Measurements from ENCODE around the gene RNF126. TPM values are rescaled to one million over a fixed set of nuclear protein-coding genes. Genes with fewer than 3 reads are reported as not detected.
"Not testable (repeated sequence)": the region's sequence is repeated elsewhere in the genome, so short reads cannot be mapped to it uniquely, and the experiment has no call there.

The RNF126 gene
- total RNA-seq, 1 donor from 2014 or later, result 41.6 TPM

DNA sequence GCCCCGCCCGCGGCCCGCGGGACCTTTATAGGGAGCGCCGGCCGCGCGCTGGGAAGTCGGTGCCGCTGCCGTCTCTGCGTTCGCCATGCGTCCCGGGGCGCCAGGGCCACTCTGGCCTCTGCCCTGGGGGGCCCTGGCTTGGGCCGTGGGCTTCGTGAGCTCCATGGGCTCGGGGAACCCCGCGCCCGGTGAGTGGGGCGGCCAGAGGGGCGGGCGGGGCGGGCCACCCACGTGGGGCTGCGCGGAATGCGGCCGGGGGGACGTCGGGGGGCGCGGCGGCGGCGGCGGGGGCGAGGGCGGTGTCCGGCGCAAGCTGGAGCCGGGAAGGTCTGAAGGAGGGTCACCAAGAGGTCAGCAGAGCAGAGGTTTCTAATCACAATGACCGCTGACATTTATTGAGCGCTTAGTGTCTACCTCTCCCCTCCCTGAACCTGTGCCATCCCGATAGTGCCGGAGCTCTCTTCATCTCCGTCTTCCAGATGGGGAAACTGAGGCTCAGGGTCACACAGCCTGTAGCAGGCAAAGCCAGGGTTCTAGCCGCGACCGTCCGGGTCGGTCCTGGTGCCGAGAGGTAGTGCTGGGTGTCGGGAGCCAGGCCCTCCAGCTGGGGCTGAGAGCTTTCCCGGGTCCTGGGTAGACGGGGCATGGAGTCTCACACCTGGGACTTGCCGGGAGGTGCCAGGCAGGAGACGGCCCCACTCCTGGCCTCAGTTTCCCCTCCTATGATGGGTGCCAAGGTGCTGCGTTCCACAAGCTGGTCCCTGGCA is 13.5 kb upstream of the RNF126 start, which contains the start of gene FSTL3:
FSTL3 (plus strand) TSS at position 54 of the 767 bp plus-strand sequence; CDS start at position 86, 32 bp downstream.
- peaks cover 25% of the 10 kb centered on the region for H3K4me1 Mint-ChIP-seq
- TF ChIP-seq, protein P1, sequence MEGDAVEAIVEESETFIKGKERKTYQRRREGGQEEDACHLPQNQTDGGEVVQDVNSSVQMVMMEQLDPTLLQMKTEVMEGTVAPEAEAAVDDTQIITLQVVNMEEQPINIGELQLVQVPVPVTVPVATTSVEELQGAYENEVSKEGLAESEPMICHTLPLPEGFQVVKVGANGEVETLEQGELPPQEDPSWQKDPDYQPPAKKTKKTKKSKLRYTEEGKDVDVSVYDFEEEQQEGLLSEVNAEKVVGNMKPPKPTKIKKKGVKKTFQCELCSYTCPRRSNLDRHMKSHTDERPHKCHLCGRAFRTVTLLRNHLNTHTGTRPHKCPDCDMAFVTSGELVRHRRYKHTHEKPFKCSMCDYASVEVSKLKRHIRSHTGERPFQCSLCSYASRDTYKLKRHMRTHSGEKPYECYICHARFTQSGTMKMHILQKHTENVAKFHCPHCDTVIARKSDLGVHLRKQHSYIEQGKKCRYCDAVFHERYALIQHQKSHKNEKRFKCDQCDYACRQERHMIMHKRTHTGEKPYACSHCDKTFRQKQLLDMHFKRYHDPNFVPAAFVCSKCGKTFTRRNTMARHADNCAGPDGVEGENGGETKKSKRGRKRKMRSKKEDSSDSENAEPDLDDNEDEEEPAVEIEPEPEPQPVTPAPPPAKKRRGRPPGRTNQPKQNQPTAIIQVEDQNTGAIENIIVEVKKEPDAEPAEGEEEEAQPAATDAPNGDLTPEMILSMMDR (IDR thresholded peaks at IDR 0.05; ENCODE audit: unreplicated experiment), result no peak
- no peaks in the 10 kb centered on the region for H3K9me3 Mint-ChIP-seq
- H3K27ac Mint-ChIP-seq, result peak within 1 kb of the TSS; percentile 94
- peak within 1 kb of the TSS; percentile 62 for H3K4me3 Mint-ChIP-seq
- no peaks in the 10 kb centered on the region for H3K27me3 Mint-ChIP-seq (ENCODE audit: low read depth)
- H3K36me3 Mint-ChIP-seq, result no peaks in the 10 kb centered on the region
- no peak for DNase-seq (ENCODE audit: low spot score in 2 of 2, unreplicated experiment in 2 of 2)

DNA sequence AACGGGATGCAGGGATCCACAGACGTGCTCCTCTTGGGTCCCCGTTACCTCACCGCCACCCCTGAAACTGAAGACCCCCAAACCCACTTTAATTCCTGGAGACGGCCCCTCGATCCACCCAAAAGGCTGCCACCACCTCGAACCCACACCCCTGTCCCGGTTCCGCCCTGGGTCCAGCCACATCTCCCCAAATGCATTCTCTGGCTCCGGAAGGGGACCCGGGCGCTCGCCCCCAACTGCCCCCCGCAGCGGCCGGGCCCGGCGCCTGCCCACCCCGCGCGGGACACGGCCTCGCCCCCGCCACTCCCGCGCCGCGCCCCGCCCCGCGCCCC is 13.0 kb upstream of the RNF126 start:
- TF ChIP-seq, protein P1 (IDR thresholded peaks at IDR 0.05; ENCODE audit: unreplicated experiment), result no peak
- Mint-ChIP-seq H3K9me3 (no peaks in the 10 kb centered on the region), H3K36me3 (no peaks in the 10 kb centered on the region), H3K4me3 (peak overlapping the region; percentile 62), H3K27me3 (ENCODE audit: low read depth) (no peaks in the 10 kb centered on the region), H3K27ac (peak overlapping the region; percentile 83), H3K4me1 (peaks cover 25% of the 10 kb centered on the region)
- no peak for DNase-seq (ENCODE audit: low spot score in 2 of 2, unreplicated experiment in 2 of 2)

DNA sequence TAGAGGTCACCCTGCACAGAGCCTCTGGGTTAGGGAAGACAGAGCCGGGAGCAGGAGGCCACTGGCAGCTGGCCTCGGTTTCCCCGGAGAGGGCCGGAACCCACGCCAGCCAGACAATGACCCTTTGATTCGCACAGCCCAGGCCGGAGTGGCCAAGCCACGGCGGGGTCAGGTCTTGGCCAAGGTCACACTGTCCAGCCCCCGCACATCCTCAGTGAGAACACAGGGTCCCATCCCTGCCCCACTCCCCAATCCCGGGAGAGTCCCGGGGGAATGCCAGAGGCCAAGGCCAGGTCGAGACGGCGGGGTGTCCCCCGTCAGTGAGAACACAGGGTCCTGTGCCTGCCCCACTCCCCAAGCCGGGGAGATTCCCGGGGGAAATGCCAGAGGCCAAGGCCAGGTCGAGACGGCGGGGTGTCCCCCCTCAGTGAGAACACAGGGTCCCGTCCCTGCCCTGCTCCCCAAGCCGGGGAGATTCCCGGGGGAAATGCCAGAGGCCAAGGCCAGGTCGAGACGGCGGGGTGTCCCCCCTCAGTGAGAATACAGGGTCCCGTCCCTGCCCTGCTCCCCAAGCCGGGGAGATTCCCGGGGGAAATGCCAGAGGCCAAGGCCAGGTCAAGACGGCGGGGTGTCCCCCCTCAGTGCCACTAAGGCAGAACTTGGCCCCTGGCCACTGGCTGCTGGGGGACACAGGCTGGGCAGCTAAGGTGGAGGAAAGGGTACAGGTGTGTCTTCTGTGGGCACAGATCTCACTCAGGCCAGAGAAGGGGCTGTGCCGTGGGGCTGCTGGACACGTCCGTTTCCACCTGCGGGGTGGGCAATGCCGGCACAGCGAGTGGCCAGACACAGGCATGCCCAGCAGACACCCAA is 11.5 kb upstream of the RNF126 start:
- H3K4me3 Mint-ChIP-seq, result no peak overlapping the region
- H3K27me3 Mint-ChIP-seq (ENCODE audit: low read depth), result no peaks in the 10 kb centered on the region
- no peaks in the 10 kb centered on the region for H3K36me3 Mint-ChIP-seq
- TF ChIP-seq, protein P1 (IDR thresholded peaks at IDR 0.05; ENCODE audit: unreplicated experiment), result no peak
- H3K9me3 Mint-ChIP-seq, result no peaks in the 10 kb centered on the region
- DNase-seq (ENCODE audit: low spot score in 2 of 2, unreplicated experiment in 2 of 2), result no peak
- H3K27ac Mint-ChIP-seq, result no peak overlapping the region
- H3K4me1 Mint-ChIP-seq, result peaks cover 25% of the 10 kb centered on the region

DNA sequence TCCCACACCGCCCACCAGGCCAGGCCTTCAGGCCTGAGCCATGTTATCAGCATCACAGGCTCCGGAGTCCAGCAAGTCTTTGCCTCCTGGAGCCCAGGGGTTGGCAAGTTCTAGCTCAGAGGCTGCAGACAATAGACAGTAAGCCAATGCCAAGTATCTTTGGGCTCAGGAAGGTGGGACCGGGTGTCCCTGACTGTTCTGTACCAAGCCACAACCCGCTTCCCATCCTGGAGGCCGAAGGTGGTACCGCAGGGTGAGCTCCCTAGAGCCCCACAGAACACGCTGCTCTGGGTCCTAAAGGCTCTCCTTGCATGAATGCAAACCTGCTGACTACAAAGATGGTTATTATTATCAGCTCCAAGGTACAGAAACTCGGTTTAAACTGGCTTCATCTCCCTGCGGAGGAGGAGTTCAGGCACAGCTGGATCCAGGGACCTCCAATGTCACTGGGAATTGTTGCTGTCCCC is 7.6 kb upstream of the RNF126 start:
- TF ChIP-seq, protein P1 (IDR thresholded peaks at IDR 0.05; ENCODE audit: unreplicated experiment), result peak; percentile 26
- no peak overlapping the region for H3K27ac Mint-ChIP-seq
- no peak overlapping the region for H3K4me3 Mint-ChIP-seq
- H3K9me3 Mint-ChIP-seq, result peaks cover 10% of the 10 kb centered on the region
- DNase-seq (ENCODE audit: low spot score in 2 of 2, unreplicated experiment in 2 of 2), result no peak
- no peaks in the 10 kb centered on the region for H3K27me3 Mint-ChIP-seq (ENCODE audit: low read depth)
- H3K36me3 Mint-ChIP-seq, result peaks cover 2% of the 10 kb centered on the region
- H3K4me1 Mint-ChIP-seq, result peaks cover 6% of the 10 kb centered on the region

DNA sequence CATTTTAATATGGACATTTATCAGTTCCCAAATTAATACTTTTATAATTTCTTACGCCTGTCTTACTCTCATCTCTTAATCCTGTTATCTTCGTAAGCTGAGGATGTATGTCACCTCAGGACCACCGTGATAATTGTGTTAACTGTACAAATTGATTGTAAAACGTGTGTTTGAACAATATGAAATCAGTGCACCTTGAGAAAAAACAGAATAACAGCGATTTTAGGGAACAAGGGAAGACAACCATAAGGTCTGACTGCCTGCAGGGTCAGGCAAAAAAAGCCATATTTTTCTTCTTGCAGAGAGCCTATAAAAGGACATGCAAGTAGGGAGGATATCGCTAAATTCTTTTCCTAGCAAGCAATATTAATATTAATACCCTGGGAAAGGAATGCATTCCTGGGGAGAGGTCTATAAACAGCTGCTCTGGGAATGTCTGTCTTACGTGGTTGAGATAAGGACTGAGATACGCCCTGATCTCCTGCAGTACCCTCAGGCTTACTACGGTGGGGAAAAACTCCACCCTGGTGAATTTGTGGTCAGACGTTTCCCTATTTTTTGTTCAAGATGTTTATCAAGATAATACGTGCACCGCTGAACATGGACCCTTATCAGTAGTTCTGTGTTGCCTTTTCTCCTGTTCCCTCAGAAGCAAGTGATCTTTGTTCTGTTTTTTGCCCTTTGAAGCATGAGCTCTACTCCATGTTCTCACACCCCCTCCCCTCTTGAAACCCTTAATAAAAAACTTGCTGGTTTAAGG is 5.8 kb upstream of the RNF126 start:
- not testable (repeated sequence) for H3K9me3 Mint-ChIP-seq; H3K27ac Mint-ChIP-seq; H3K4me1 Mint-ChIP-seq; H3K36me3 Mint-ChIP-seq; DNase-seq (ENCODE audit: low spot score in 2 of 2, unreplicated experiment in 2 of 2); H3K4me3 Mint-ChIP-seq; H3K27me3 Mint-ChIP-seq (ENCODE audit: low read depth)

DNA sequence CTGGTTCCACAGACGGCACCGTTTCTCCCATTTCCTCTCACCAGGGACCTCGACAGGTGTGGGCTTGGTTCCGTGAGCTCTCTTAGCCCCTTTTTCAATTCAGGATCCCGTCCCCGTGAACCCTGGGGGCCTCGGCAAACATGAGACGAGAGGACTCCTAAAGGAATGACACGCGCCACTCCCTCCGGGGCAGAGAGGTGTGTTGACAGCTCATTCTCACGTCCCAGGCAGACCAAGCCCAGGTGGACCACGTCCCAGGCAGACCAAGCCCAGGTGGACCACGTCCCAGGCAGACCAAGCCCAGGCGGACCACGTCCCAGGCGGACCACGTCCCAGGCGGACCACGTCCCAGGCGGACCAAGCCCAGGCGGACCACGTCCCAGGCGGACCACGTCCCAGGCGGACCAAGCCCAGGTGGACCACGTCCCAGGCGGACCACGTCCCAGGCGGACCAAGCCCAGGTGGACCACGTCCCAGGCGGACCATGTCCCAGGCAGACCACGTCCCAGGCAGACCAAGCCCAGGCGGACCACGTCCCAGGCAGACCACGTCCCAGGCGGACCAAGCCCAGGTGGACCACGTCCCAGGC is 4.1 kb upstream of the RNF126 start:
- H3K27ac Mint-ChIP-seq, H3K4me1 Mint-ChIP-seq: not testable (repeated sequence)

More for the DNA sequence above, 4.1 kb upstream of the RNF126 start:
- H3K4me3 Mint-ChIP-seq; DNase-seq (ENCODE audit: low spot score in 2 of 2, unreplicated experiment in 2 of 2); H3K27me3 Mint-ChIP-seq (ENCODE audit: low read depth); H3K9me3 Mint-ChIP-seq; H3K36me3 Mint-ChIP-seq: not testable (repeated sequence)

Measured in mesothelial cell of epicardium (in vitro differentiated cells).